ENCODE data around the gene PARM1.

GRCh38 chr4:74921490-74921889 lies 11.4 kb upstream of the PARM1 start:
- no peak for TF ChIP-seq CTCF (IDR thresholded peaks at IDR 0.05)
- no peak for TF ChIP-seq EZH2 (IDR thresholded peaks at IDR 0.05; ENCODE audit: borderline replicate concordance, insufficient read depth, low read depth, low read length, poor library complexity, severe bottlenecking)
